NCI-H510A (cell line): Measurements from ENCODE around the gene DDX59.

ENCODE experiments used
- DNase-seq: peaks from one replicate; lab custom pipeline; 2025; lab: John Stamatoyannopoulos, UW

DDX59 gene

GRCh38 chr1:200669314-200670241, at the start of gene DDX59:
TSS of gene DDX59 (minus strand) at chr1:200669907. CDS start at chr1:200666740, 3,167 bp downstream.
- peak; percentile 93 for DNase-seq

GRCh38 chr1:200714504-200715187, 44.9 kb upstream of the DDX59 start:
- no peak for DNase-seq

- no peak for DNase-seq
Measured at GRCh38 chr1:200710166-200710565, 40.5 kb upstream of the DDX59 start.

GRCh38 chr1:200708769-200709168, 39.1 kb upstream of the DDX59 start:
- no peak for DNase-seq

GRCh38 chr1:200708161-200708560, 38.5 kb upstream of the DDX59 start:
- no peak for DNase-seq

- no peak for DNase-seq
Measured at GRCh38 chr1:200707116-200707515, 37.4 kb upstream of the DDX59 start.

GRCh38 chr1:200706111-200706814, 36.6 kb upstream of the DDX59 start:
- DNase-seq = no peak

- DNase-seq = no peak
Measured at GRCh38 chr1:200704986-200705500, 35.3 kb upstream of the DDX59 start.

GRCh38 chr1:200699871-200700270, 30.2 kb upstream of the DDX59 start:
- DNase-seq = no peak

- DNase-seq = no peak
Measured at GRCh38 chr1:200694738-200695137, 25.0 kb upstream of the DDX59 start.

- no peak for DNase-seq
Measured at GRCh38 chr1:200693327-200693726, 23.6 kb upstream of the DDX59 start.

GRCh38 chr1:200692316-200692715, 22.6 kb upstream of the DDX59 start:
- no peak for DNase-seq

- DNase-seq = no peak
Measured at GRCh38 chr1:200686620-200687019, 16.9 kb upstream of the DDX59 start.

- no peak for DNase-seq
Measured at GRCh38 chr1:200684015-200684414, 14.3 kb upstream of the DDX59 start.

GRCh38 chr1:200683298-200683697, 13.6 kb upstream of the DDX59 start:
- no peak for DNase-seq

- no peak for DNase-seq
Measured at GRCh38 chr1:200681231-200681630, 11.5 kb upstream of the DDX59 start.

- no peak for DNase-seq
Measured at GRCh38 chr1:200676829-200677228, 7.1 kb upstream of the DDX59 start.

- DNase-seq = no peak
Measured at GRCh38 chr1:200675588-200675852, 5.8 kb upstream of the DDX59 start.

- no peak for DNase-seq
Measured at GRCh38 chr1:200674838-200675587, 5.3 kb upstream of the DDX59 start.

- DNase-seq = no peak
Measured at GRCh38 chr1:200673952-200674823, 4.5 kb upstream of the DDX59 start.

- no peak for DNase-seq
Measured at GRCh38 chr1:200671235-200671786, 1.6 kb upstream of the DDX59 start.
